GM18870 (cell line): ENCODE results near the gene BMPER.

ENCODE experiments used
- ATAC-seq: cut with Tn5 transposase; IDR thresholded peaks from one replicate; pipeline ENCODE4 v1.9.1; 2021; ENCODE audit warnings: moderate library complexity; ENCODE audit not compliant: unreplicated experiment

Gene BMPER

GRCh38 chr7:34086981-34087380 lies 181.6 kb downstream of the BMPER start:
- no peak for ATAC-seq

GRCh38 chr7:34087892-34088891 lies 182.9 kb downstream of the BMPER start:
- ATAC-seq, result no peak

- ATAC-seq, result no peak
Observed at GRCh38 chr7:34090816-34091215, 185.5 kb downstream of the BMPER start.

GRCh38 chr7:34091321-34091917 lies 186.1 kb downstream of the BMPER start:
- ATAC-seq, result no peak

GRCh38 chr7:34093276-34093675 lies 187.9 kb downstream of the BMPER start:
- ATAC-seq, result no peak

- ATAC-seq, result no peak
Observed at GRCh38 chr7:34096198-34096651, 190.9 kb downstream of the BMPER start.

GRCh38 chr7:34096777-34097176 lies 191.4 kb downstream of the BMPER start:
- no peak for ATAC-seq

- no peak for ATAC-seq
Observed at GRCh38 chr7:34100661-34101060, 195.3 kb downstream of the BMPER start.

- ATAC-seq, result no peak
Observed at GRCh38 chr7:34104115-34104514, 198.8 kb downstream of the BMPER start.

GRCh38 chr7:34104992-34105391 lies 199.7 kb downstream of the BMPER start:
- ATAC-seq, result no peak

GRCh38 chr7:34107276-34107675 lies 201.9 kb downstream of the BMPER start:
- no peak for ATAC-seq

- no peak for ATAC-seq
Observed at GRCh38 chr7:34108165-34108564, 202.8 kb downstream of the BMPER start.

GRCh38 chr7:34109936-34110780 lies 204.8 kb downstream of the BMPER start:
- no peak for ATAC-seq

- ATAC-seq, result no peak
Observed at GRCh38 chr7:34111031-34111430, 205.7 kb downstream of the BMPER start.

- no peak for ATAC-seq
Observed at GRCh38 chr7:34115503-34115902, 210.2 kb downstream of the BMPER start.

- ATAC-seq, result no peak
Observed at GRCh38 chr7:34117573-34117972, 212.2 kb downstream of the BMPER start.

- no peak for ATAC-seq
Observed at GRCh38 chr7:34121366-34121765, 216.0 kb downstream of the BMPER start.

GRCh38 chr7:34123316-34123715 lies 218.0 kb downstream of the BMPER start:
- no peak for ATAC-seq

GRCh38 chr7:34124765-34125164 lies 219.4 kb downstream of the BMPER start:
- no peak for ATAC-seq

- no peak for ATAC-seq
Observed at GRCh38 chr7:34128762-34129161, 223.4 kb downstream of the BMPER start.
